ENCODE data around the gene PEX11G.

PEX11G gene

DNA sequence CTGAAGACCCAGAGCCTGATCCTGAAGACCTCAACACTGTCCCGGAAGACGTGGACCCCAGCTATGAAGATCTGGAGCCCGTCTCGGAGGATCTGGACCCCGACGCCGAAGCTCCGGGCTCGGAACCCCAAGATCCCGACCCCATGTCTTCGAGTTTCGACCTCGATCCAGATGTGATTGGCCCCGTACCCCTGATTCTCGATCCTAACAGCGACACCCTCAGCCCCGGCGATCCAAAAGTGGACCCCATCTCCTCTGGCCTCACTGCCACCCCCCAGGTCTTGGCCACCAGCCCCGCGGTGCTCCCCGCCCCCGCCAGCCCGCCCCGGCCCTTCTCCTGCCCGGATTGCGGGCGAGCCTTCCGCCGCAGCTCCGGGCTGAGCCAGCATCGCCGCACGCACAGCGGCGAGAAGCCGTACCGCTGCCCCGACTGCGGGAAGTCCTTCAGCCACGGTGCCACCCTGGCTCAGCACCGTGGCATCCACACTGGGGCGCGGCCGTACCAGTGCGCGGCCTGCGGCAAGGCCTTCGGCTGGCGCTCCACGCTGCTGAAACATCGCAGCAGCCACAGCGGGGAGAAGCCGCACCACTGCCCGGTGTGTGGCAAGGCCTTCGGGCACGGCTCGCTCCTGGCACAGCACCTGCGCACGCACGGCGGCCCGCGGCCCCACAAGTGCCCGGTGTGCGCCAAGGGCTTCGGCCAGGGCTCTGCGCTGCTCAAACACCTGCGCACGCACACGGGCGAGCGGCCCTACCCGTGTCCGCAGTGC is 30.7 kb upstream of the PEX11G start:
- H3K27ac ChIP-seq, result no peak overlapping the region
- TF ChIP-seq, protein P1, sequence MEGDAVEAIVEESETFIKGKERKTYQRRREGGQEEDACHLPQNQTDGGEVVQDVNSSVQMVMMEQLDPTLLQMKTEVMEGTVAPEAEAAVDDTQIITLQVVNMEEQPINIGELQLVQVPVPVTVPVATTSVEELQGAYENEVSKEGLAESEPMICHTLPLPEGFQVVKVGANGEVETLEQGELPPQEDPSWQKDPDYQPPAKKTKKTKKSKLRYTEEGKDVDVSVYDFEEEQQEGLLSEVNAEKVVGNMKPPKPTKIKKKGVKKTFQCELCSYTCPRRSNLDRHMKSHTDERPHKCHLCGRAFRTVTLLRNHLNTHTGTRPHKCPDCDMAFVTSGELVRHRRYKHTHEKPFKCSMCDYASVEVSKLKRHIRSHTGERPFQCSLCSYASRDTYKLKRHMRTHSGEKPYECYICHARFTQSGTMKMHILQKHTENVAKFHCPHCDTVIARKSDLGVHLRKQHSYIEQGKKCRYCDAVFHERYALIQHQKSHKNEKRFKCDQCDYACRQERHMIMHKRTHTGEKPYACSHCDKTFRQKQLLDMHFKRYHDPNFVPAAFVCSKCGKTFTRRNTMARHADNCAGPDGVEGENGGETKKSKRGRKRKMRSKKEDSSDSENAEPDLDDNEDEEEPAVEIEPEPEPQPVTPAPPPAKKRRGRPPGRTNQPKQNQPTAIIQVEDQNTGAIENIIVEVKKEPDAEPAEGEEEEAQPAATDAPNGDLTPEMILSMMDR (conservative IDR thresholded peaks at IDR 0.05), result no peak

DNA sequence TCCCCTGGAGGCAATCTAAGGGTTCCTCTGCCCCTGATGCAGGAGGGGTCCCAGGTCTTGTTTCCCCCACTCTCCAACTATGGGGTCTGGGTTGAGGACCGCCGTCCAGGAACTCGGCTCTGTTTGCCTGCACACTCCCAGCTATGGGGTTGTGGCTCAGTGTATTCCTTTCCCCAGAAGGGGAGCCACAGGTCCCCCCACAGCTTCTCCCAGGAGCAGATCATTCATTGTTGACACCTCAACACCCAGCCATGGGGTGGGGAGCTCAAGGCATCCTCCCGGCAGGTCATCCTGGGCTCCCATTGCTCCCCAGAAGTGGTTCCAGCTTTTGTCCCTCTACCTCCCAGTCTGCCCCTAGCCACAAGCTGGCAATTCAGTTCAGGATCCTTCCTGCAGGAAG is 28.0 kb upstream of the PEX11G start:
- peak overlapping the region; percentile 68; the same call in 1 of the 2 replicates for H3K27ac ChIP-seq
- TF ChIP-seq, protein P1 (conservative IDR thresholded peaks at IDR 0.05), result no peak

DNA sequence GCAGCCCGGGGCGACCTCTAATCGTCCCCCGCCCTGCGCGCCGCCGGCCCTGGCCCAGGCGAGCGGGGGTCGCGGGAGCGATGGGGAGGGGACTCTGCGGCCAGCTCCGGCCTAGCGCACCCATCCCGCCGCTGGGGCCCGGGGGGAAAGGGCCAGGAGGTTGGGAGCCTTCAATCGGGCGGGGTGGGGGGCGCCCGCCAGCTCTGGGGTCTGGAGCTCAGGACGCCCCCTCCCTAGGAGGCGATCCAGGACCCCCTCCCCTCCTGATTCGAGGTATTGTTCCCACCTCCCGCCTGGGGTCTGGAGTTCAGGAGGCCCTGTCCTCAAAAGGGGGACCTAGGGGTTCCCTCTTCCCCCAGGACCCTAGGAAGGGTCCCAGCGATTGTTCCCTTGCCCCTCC is 27.5 kb upstream of the PEX11G start:
- TF ChIP-seq, protein P1 (conservative IDR thresholded peaks at IDR 0.05), result no peak
- peak overlapping the region; percentile 68; the same call in 1 of the 2 replicates for H3K27ac ChIP-seq

DNA sequence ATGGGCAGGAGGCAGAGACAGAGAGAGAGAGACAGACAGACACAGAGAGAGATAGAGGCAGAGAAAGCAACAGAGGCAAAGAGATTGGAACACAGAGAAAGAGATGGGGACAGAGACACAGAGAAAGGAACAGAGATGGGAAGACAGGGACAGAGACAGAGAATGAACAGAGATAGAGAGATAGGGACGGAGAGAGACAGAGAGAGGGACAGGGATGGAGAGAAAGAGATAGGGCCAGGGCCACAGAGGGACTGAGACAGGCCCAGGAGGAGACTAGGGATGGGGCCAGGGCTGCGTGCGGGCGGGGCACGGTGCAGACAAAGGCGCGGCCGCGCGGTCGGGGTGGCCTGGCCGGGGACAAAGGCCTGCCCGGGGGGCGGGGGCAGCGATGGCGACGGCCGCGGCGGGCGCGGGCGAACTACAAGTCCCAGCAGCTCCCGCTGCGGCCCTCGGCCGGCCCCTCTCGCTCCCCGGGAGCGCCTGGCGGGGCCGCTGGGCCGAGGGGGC is 26.9 kb upstream of the PEX11G start, which contains the start of gene ZNF358:
Gene ZNF358 (plus strand): TSS at position 459 of the 507 bp plus-strand sequence. CDS start 3,140 bp downstream, outside the sequence.
- peak within 1 kb of the TSS; percentile 68; the same call in 1 of the 2 replicates for H3K27ac ChIP-seq
- TF ChIP-seq, protein P1 (conservative IDR thresholded peaks at IDR 0.05), result no peak

DNA sequence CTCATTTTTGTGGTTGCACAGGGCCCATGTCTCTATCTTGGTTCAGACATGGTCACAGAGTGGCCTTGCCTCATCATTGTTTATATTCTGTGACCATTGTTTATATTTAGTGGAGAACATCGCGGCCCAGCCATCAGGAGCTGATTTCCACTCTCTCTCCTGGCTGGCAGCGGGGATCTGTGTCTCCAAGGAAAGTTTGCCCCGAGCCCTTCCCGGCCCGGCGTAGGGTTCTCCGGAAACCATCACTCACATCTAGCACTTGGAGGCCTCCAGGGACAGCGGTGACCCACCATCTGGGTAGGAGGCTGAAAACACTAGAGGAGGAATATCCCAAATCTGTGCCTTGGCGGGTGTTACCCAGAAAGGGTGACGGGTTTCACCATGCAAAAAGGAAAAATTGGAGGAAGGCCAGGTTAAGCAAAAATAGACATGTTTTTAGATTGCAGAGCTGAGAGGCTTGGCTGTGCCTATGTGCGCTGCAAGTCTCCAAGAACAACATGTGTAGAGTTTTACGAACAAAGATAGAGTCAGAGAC is 26.3 kb upstream of the PEX11G start:
- TF ChIP-seq, protein P1 (conservative IDR thresholded peaks at IDR 0.05), result no peak
- H3K27ac ChIP-seq, result peak overlapping the region; percentile 68; the same call in 1 of the 2 replicates

DNA sequence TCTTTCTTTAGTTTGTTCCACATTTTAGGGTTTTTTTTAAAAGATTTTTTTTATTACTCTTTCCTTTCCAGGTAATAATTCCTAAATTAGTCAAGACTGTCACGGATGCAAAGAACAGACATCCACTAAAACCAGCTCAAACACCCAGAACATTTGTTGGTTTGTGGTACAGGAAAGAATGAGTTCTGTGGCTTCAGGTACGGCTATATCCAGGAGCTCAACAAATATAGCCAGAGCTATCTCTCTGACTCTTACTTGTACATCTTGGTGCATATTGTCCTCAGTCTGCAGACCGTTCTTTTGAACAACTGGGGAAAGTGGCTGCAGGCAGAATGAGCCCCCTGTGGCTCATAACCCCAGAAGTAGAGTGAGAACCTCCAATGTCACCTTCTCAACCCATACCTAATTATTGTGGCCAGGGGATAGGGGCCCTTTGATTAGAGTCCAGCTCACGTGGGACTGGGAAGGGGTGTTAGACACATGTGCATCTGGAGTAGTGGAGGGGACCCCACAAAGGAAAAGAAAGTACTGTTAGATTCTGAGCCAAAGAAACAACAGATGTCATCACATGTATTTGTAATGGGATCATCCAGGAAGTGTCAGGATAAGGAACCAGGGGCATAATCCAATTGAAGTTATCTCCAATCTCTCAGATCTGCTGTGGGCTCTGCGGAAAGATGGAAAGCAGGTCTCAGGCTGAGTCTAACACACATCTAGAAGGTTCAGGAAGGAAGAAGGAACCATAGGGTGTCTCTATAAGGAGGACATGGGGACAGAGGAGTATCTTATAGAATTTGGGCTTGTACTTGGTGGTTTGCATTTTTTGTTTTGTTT is 25.2 kb upstream of the PEX11G start:
- no peak overlapping the region for H3K27ac ChIP-seq
- TF ChIP-seq, protein P1 (conservative IDR thresholded peaks at IDR 0.05), result no peak

DNA sequence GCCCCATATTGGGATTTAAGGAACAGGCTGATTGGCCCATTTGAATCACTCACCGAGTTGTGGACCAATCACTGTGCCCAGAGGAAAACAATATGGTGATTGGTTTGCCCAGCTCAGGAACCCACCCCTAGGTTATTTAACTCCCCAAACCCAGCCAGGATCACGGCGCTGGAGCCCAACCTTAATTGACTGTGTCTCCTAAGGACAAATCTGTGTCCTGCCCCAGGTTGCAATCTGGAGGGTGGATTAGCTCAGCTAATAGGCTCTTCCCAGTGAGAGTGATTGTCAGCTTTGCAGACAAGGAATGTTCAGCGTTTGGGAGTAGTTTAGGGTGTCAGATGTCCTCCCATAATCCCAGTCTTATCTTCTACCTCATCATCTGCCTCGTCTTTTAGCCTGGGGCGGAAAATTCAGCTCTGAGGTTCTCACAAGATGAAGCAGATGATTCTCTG is 23.6 kb upstream of the PEX11G start:
- TF ChIP-seq, protein P1 (conservative IDR thresholded peaks at IDR 0.05), result no peak
- H3K27ac ChIP-seq, result no peak overlapping the region
